WTC11 (cell line): ENCODE measurements around the gene LTA4H. TPM values are rescaled to one million over a fixed set of nuclear protein-coding genes. Genes with fewer than 3 reads are reported as not detected.

Source experiments
- ATAC-seq: fragments of 200-7000 bp; cut with Tn5 transposase; 2 replicates; pipeline ENCODE4 v1.10.0; 2021; ENCODE audit warnings: mild to moderate bottlenecking, moderate library complexity
- CTCF ChIA-PET: fragments of 300-600 bp; sonication (Branson Sonifier 250); formaldehyde crosslinking; loops from one replicate; lab custom pipeline; 2021; ENCODE audit warnings: antibody characterized with exemption; lab: Charles Lee
- POLR2A ChIA-PET: fragments of 350-600 bp; sonication (Branson Sonifier 250); formaldehyde crosslinking; loops from one replicate; lab custom pipeline; 2021; ENCODE audit warnings: antibody characterized with exemption; lab: Charles Lee
- DNase-seq: peaks from one replicate; pipeline ENCODE4 v3.0.0; 2021; ENCODE audit warnings: low spot score
- H3K27ac Mint-ChIP-seq: 2 replicates; pipeline ENCODE4 v1.8.0; 2021; ENCODE audit warnings: mixed read lengths
- H3K27me3 Mint-ChIP-seq: 2 replicates; pipeline ENCODE4 v1.8.0; 2021; ENCODE audit warnings: low read depth, mild to moderate bottlenecking, moderate library complexity, mixed read lengths
- H3K36me3 Mint-ChIP-seq: 2 replicates; pipeline ENCODE4 v1.8.0; 2021; ENCODE audit warnings: mixed read lengths
- H3K4me1 Mint-ChIP-seq: 2 replicates; pipeline ENCODE4 v1.8.0; 2022; ENCODE audit warnings: mixed read lengths
- H3K4me3 Mint-ChIP-seq: 2 replicates; pipeline ENCODE4 v1.8.0; 2021; ENCODE audit warnings: mild to moderate bottlenecking, moderate library complexity, mixed read lengths
- H3K9me3 Mint-ChIP-seq: 2 replicates; pipeline ENCODE4 v1.8.0; 2021; ENCODE audit warnings: mixed read lengths
- ATF6 ChIP-seq: sonication (generic); formaldehyde crosslinking; IDR thresholded peaks from 2 replicates; pipeline ENCODE4 v1.8.1; 2023; ENCODE audit warnings: mild to moderate bottlenecking, missing genetic modification reagents
- E2F4 ChIP-seq: sonication (generic); formaldehyde crosslinking; IDR thresholded peaks from 2 replicates; pipeline ENCODE4 v1.8.1; 2022; ENCODE audit warnings: low read depth, mild to moderate bottlenecking, moderate library complexity, missing genetic modification reagents, borderline replicate concordance
- ESRRA ChIP-seq: sonication (generic); formaldehyde crosslinking; IDR thresholded peaks from 2 replicates; pipeline ENCODE4 v1.8.1; 2022; ENCODE audit warnings: mild to moderate bottlenecking, missing genetic modification reagents, borderline replicate concordance
- FOXK1 ChIP-seq: sonication (generic); formaldehyde crosslinking; IDR thresholded peaks from 2 replicates; pipeline ENCODE4 v1.8.0; 2022; ENCODE audit warnings: mild to moderate bottlenecking, moderate library complexity, missing genetic modification reagents
- GABPB1 ChIP-seq: sonication (generic); formaldehyde crosslinking; IDR thresholded peaks from 2 replicates; pipeline ENCODE4 v1.8.1; 2023; ENCODE audit warnings: mild to moderate bottlenecking, missing genetic modification reagents
- GTF2I ChIP-seq: fragments of 250-450 bp; sonication (Bioruptor Pico); conservative IDR thresholded peaks from 2 replicates; pipeline ENCODE4 v1.4.0; 2021; ENCODE audit warnings: mild to moderate bottlenecking
- HMGXB4 ChIP-seq: sonication (generic); formaldehyde crosslinking; IDR thresholded peaks from 2 replicates; pipeline ENCODE4 v1.8.1; 2023; ENCODE audit warnings: mild to moderate bottlenecking, moderate library complexity, missing genetic modification reagents
- MYBL2 ChIP-seq: sonication (generic); formaldehyde crosslinking; IDR thresholded peaks from 2 replicates; pipeline ENCODE4 v1.8.1; 2023; ENCODE audit warnings: mild to moderate bottlenecking, moderate library complexity, missing genetic modification reagents
- NFE2L1 ChIP-seq: sonication (generic); formaldehyde crosslinking; IDR thresholded peaks from 2 replicates; pipeline ENCODE4 v1.8.1; 2023; ENCODE audit warnings: missing genetic modification reagents
- RELA ChIP-seq: sonication (generic); formaldehyde crosslinking; IDR thresholded peaks from 2 replicates; pipeline ENCODE4 v1.8.1; 2022; ENCODE audit warnings: missing genetic modification reagents, mild to moderate bottlenecking, borderline replicate concordance
- SP1 ChIP-seq: sonication (generic); formaldehyde crosslinking; conservative IDR thresholded peaks from 2 replicates; pipeline ENCODE4 v1.8.1; 2022; ENCODE audit warnings: missing genetic modification reagents
- TEAD4 ChIP-seq: sonication (generic); formaldehyde crosslinking; IDR thresholded peaks from 2 replicates; pipeline ENCODE4 v1.8.0; 2022; ENCODE audit warnings: mild to moderate bottlenecking, missing genetic modification reagents
- TP53 ChIP-seq: sonication (generic); formaldehyde crosslinking; IDR thresholded peaks from 2 replicates; pipeline ENCODE4 v1.8.1; 2023; ENCODE audit warnings: mild to moderate bottlenecking, missing genetic modification reagents
- USF1 ChIP-seq: sonication (generic); formaldehyde crosslinking; IDR thresholded peaks from 2 replicates; pipeline ENCODE4 v1.8.0; 2022; ENCODE audit warnings: mild to moderate bottlenecking, missing genetic modification reagents
- ZNF219 ChIP-seq: sonication (generic); formaldehyde crosslinking; IDR thresholded peaks from 2 replicates; pipeline ENCODE4 v1.8.0; 2023; ENCODE audit warnings: missing genetic modification reagents, mild to moderate bottlenecking, borderline replicate concordance
- ZNF281 ChIP-seq: sonication (generic); formaldehyde crosslinking; IDR thresholded peaks from 2 replicates; pipeline ENCODE4 v1.8.0; 2023; ENCODE audit warnings: mild to moderate bottlenecking, missing genetic modification reagents
- ZNF416 ChIP-seq: fragments of 250-450 bp; sonication (Bioruptor Pico); IDR thresholded peaks from 2 replicates; pipeline ENCODE4 v1.9.0; 2021; ENCODE audit warnings: mild to moderate bottlenecking, inconsistent platforms
- ZNF425 ChIP-seq: fragments of 250-450 bp; sonication (Bioruptor Pico); conservative IDR thresholded peaks from 2 replicates; pipeline ENCODE4 v1.9.0; 2021; ENCODE audit warnings: mild to moderate bottlenecking
- ZNF532 ChIP-seq: fragments of 250-450 bp; sonication (Bioruptor Pico); IDR thresholded peaks from 2 replicates; pipeline ENCODE4 v1.9.0; 2021; ENCODE audit warnings: mild to moderate bottlenecking, borderline replicate concordance
- ZSCAN18 ChIP-seq: fragments of 250-450 bp; sonication (Bioruptor Pico); IDR thresholded peaks from 2 replicates; pipeline ENCODE4 v2.1.2; 2022; ENCODE audit warnings: mild to moderate bottlenecking, moderate library complexity
- total RNA-seq: library from RNA; stranded (reverse); gene quantifications from 3 replicates; pipeline ENCODE4 v1.2.3, GENCODE V29; 2021

The LTA4H gene
- total RNA-seq, 1 experiment from 2014 or later = 134 TPM

GRCh38 chr12:95963096-95963495 lies 72.3 kb downstream of the LTA4H start (continued):
- TF ChIP-seq ZNF281 (no peak), ZNF532 (CRISPR knock-in tag) (no peak), FOXK1 (CRISPR knock-in tag) (no peak), ZNF416 (no peak), E2F4 (no peak), NFE2L1 (CRISPR knock-in tag) (no peak), GABPB1 (CRISPR knock-in tag) (no peak), SP1 (CRISPR knock-in tag) (no peak), TEAD4 (CRISPR knock-in tag) (no peak), TP53 (CRISPR knock-in tag) (no peak)

GRCh38 chr12:95962222-95962621 lies 73.2 kb downstream of the LTA4H start:
- ChIA-PET CTCF (interaction anchor here (0.6 to 2.8 kb wide), 5 partner anchors 19 to 167 kb away, joined by 3 to 13 read pairs (median 5); partner anchors contain the start of genes AMDHD1 and CCDC38), POLR2A (no interaction called here)
- no peak overlapping the region for H3K27ac Mint-ChIP-seq
- no peak for ATAC-seq
- H3K4me1 Mint-ChIP-seq = peaks cover 8% of the 10 kb centered on the region
- DNase-seq = no peak
- H3K4me3 Mint-ChIP-seq = no peak overlapping the region
- no peaks in the 10 kb centered on the region for H3K36me3 Mint-ChIP-seq
- no peaks in the 10 kb centered on the region for H3K9me3 Mint-ChIP-seq
- no peaks in the 10 kb centered on the region for H3K27me3 Mint-ChIP-seq
- TF ChIP-seq MYBL2 (CRISPR knock-in tag) (no peak), GTF2I (CRISPR knock-in tag) (no peak), ATF6 (no peak), HMGXB4 (CRISPR knock-in tag) (no peak), ESRRA (CRISPR knock-in tag) (no peak), FOXK1 (CRISPR knock-in tag) (no peak), USF1 (CRISPR knock-in tag) (no peak), ZNF425 (CRISPR knock-in tag) (no peak), ZNF219 (CRISPR knock-in tag) (no peak), ZSCAN18 (no peak), RELA (CRISPR knock-in tag) (no peak)
